ENCODE results near the gene PTPN1.

Gene PTPN1

DNA sequence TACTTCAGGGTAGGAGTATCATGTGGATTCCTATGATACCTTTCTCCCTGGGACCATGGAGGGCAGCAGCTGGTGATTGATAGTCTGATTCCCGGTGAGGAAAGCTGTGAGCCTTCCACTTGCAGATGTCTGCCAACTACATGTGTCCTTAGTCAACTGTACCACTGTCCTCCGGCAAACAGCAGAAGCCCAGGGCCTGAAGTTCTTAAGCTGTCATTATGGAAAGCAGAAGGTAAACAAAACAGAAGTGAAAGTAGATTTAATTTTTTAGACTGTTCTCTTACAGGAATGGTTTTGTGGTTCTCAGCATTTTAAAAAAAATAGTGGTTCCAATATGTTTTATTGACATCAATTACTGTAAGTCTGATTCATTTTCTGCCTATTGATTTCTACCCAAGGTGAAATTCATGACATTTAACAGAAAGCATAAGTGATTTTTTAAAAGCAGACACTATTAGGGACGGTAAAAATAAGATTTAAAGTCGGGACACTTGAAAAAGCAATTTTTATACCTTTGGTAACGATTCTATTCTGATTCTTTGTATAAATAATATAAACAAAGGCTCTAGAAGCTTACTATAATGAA, 36.6 kb downstream of the PTPN1 start:
- TF ChIP-seq, protein P1, sequence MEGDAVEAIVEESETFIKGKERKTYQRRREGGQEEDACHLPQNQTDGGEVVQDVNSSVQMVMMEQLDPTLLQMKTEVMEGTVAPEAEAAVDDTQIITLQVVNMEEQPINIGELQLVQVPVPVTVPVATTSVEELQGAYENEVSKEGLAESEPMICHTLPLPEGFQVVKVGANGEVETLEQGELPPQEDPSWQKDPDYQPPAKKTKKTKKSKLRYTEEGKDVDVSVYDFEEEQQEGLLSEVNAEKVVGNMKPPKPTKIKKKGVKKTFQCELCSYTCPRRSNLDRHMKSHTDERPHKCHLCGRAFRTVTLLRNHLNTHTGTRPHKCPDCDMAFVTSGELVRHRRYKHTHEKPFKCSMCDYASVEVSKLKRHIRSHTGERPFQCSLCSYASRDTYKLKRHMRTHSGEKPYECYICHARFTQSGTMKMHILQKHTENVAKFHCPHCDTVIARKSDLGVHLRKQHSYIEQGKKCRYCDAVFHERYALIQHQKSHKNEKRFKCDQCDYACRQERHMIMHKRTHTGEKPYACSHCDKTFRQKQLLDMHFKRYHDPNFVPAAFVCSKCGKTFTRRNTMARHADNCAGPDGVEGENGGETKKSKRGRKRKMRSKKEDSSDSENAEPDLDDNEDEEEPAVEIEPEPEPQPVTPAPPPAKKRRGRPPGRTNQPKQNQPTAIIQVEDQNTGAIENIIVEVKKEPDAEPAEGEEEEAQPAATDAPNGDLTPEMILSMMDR (conservative IDR thresholded peaks at IDR 0.05; ENCODE audit: control insufficient read depth, insufficient read depth, low read depth, low read length) = no peak
- H3K4me3 ChIP-seq (ENCODE audit: control insufficient read depth, low read depth, low read length) = no peak overlapping the region
- no peak for DNase-seq (ENCODE audit: low read depth)

DNA sequence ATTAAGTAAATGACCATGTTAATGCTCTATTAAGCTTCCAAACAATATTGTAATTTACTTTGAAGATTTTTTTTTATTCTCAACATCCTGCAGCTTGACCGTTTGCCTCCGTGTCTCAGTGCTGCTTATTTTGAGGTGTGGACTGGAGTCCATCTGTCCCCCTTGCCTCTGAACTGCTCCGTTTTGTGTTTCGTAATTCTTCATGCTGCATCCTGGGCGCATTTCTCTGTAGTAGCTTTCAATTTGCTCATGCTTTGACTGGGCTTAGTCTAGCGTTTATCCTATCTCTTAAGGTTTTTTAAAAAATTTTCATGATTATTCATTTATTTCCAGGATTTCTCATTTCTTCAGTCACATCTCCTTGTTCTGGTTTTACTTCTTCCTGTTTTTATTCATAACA, 37.8 kb downstream of the PTPN1 start:
- DNase-seq (ENCODE audit: low read depth) = no peak
- TF ChIP-seq, protein P1 (conservative IDR thresholded peaks at IDR 0.05; ENCODE audit: control insufficient read depth, insufficient read depth, low read depth, low read length) = no peak
- H3K4me3 ChIP-seq (ENCODE audit: control insufficient read depth, low read depth, low read length) = no peak overlapping the region

GRCh38 chr20:50548396-50548795, 38.2 kb downstream of the PTPN1 start:
- TF ChIP-seq, protein P1 (conservative IDR thresholded peaks at IDR 0.05; ENCODE audit: control insufficient read depth, insufficient read depth, low read depth, low read length) = no peak
- no peak for DNase-seq (ENCODE audit: low read depth)
- no peak overlapping the region for H3K4me3 ChIP-seq (ENCODE audit: control insufficient read depth, low read depth, low read length)

- DNase-seq (ENCODE audit: low read depth) = no peak
- TF ChIP-seq, protein P1 (conservative IDR thresholded peaks at IDR 0.05; ENCODE audit: control insufficient read depth, insufficient read depth, low read depth, low read length) = no peak
- no peak overlapping the region for H3K4me3 ChIP-seq (ENCODE audit: control insufficient read depth, low read depth, low read length)
Observed at GRCh38 chr20:50550531-50550930, 40.3 kb downstream of the PTPN1 start.

- no peak overlapping the region for H3K4me3 ChIP-seq (ENCODE audit: control insufficient read depth, low read depth, low read length)
- no peak for DNase-seq (ENCODE audit: low read depth)
- TF ChIP-seq, protein P1 (conservative IDR thresholded peaks at IDR 0.05; ENCODE audit: control insufficient read depth, insufficient read depth, low read depth, low read length) = no peak
Observed at GRCh38 chr20:50551288-50551687, 41.1 kb downstream of the PTPN1 start.

DNA sequence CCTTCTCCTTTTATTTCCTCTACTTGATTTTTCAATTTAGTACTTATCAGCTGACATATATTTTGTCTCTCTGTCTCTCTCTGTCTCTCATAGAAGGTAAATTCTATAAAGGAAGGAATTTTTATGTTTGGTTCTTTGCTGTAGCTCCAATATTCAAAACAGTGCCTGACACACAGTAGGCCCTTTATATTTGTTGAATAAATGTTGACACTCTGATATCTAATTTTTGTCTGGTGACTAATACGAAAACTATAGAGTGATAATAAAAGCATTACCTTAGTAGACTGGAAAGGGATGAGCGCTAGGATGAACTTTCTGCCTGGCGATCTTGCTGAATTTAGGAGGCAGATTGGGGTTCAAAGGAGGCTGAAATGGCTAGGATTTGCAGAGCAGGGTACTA, 42.8 kb downstream of the PTPN1 start:
- TF ChIP-seq, protein P1 (conservative IDR thresholded peaks at IDR 0.05; ENCODE audit: control insufficient read depth, insufficient read depth, low read depth, low read length) = no peak

More for the DNA sequence above, 42.8 kb downstream of the PTPN1 start:
- H3K4me3 ChIP-seq (ENCODE audit: control insufficient read depth, low read depth, low read length) = no peak overlapping the region
- no peak for DNase-seq (ENCODE audit: low read depth)

All from fibroblast of mammary gland (primary cell).